K562 (cell line): ENCODE results near the gene SHC1. TPM values are rescaled to one million over a fixed set of nuclear protein-coding genes. Genes with fewer than 3 reads are reported as not detected.
A peak's percentile ranks its signal among the peaks of the same experiment; 100 is the strongest.

ENCODE experiments used
- CXXC5 ChIP-seq: fragments of 250-450 bp; sonication (Bioruptor Pico); IDR thresholded peaks from 2 replicates; pipeline ENCODE4 v1.8.0; 2022; ENCODE audit warnings: inconsistent platforms, mild to moderate bottlenecking, moderate library complexity
- FOS ChIP-seq: IDR thresholded peaks from 3 replicates; pipeline ENCODE4 v1.6.1; 2011; ENCODE audit not compliant: insufficient read length; ENCODE audit errors: extremely low read depth
- NUFIP1 ChIP-seq: fragments of 450-650 bp; IDR thresholded peaks from 2 replicates; pipeline ENCODE4 v1.6.1; 2018; ENCODE audit not compliant: partially characterized antibody
- PHF8 ChIP-seq: fragments of 200-600 bp; sonication (generic); IDR thresholded peaks from 2 replicates; pipeline ENCODE4 v1.6.1; 2012; ENCODE audit warnings: mixed run types, mild to moderate bottlenecking, inconsistent platforms, low read length, moderate library complexity, borderline replicate concordance
- PRDM10 ChIP-seq: fragments of 450-650 bp; IDR thresholded peaks from 2 replicates; pipeline ENCODE4 v1.6.1; 2018; ENCODE audit not compliant: partially characterized antibody
- SIRT6 ChIP-seq: IDR thresholded peaks from one replicate; pipeline ENCODE4 v1.6.1; 2012; ENCODE audit warnings: low read depth, mild to moderate bottlenecking, control low read depth, inconsistent platforms, low read length, moderate library complexity
- SMAD4 ChIP-seq: fragments of 250-450 bp; sonication (Bioruptor Pico); conservative IDR thresholded peaks from 2 replicates; pipeline ENCODE4 v1.8.0; 2021; ENCODE audit warnings: inconsistent platforms, mild to moderate bottlenecking, moderate library complexity
- ZBTB17 ChIP-seq: fragments of 450-650 bp; formaldehyde crosslinking; IDR thresholded peaks from 2 replicates; pipeline ENCODE4 v1.4.0; 2020; ENCODE audit warnings: mild to moderate bottlenecking
- ZBTB33 ChIP-seq: sonication (generic); formaldehyde crosslinking; IDR thresholded peaks from 2 replicates; pipeline ENCODE4 v1.8.1; 2023; ENCODE audit warnings: mild to moderate bottlenecking, missing genetic modification reagents
- ZBTB40 ChIP-seq, 2 experiments: fragments of 450-650 bp in 1 of 2; sonication (generic) in 1 of 2; formaldehyde crosslinking in 1 of 2; IDR thresholded peaks; 2 replicates each; pipeline versions ENCODE4 v1.7.1 to v1.9.0; 2016 to 2022; ENCODE audit warnings: inconsistent platforms in 1 of 2, mild to moderate bottlenecking in 1 of 2, missing genetic modification reagents in 1 of 2
- ZBTB8A ChIP-seq: fragments of 450-650 bp; IDR thresholded peaks from 2 replicates; pipeline ENCODE4 v1.6.1; 2018; ENCODE audit warnings: mild to moderate bottlenecking, moderate library complexity; ENCODE audit not compliant: partially characterized antibody
- polyA plus RNA-seq, 8 experiments: library from polyadenylated mRNA; depleted of rRNA in 4 of 8; stranded (reverse) in 5 of 8; unstranded in 3 of 8; fragments of >200 nt; fragmentation: Nextera tagmentation in 2 of 8; fragmentation: Illumina TruSeq in 1 of 8; extraction: Ambion mirVana in 2 of 8; extraction: Trizol in 1 of 8; gene quantifications; 2 replicates each; pipeline versions ENCODE4 v1.2.1 to v1.2.3, GENCODE V29; 2011 to 2014; ENCODE audit warnings: inconsistent platforms in 1 of 8, missing spikeins in 1 of 8
- total RNA-seq, 7 experiments: library from RNA; depleted of rRNA in 6 of 7; stranded (reverse); fragments of >200 nt in 6 of 7; fragmentation: Illumina TruSeq in 2 of 7; extraction: Trizol in 2 of 7; gene quantifications; 2 replicates each; pipeline versions ENCODE4 v1.2.1 to v1.2.3, GENCODE V29; 2011 to 2021; ENCODE audit warnings: low replicate concordance in 1 of 7

SHC1 gene
- total and polyA plus RNA-seq, 9 of the 15 experiments (the other 6 are each of a cell fraction or from before 2014, with no cell fraction given), result 4.1 to 113 (median 51.9) TPM

- TF ChIP-seq PRDM10 (peak; percentile 83), ZBTB40 (IDR thresholded peaks at IDR 0.05) (no peak), ZBTB40 (CRISPR knock-in tag; IDR thresholded peaks at IDR 0.05) (no peak), FOS (no peak), PHF8 (no peak; the same call in 1 of the 2 replicates), SMAD4 (peak; percentile 92), ZBTB33 (CRISPR knock-in tag) (peak; percentile 72), ZBTB8A (no peak), ZBTB17 (CRISPR knock-in tag) (peak; percentile 79), NUFIP1 (no peak), SIRT6 (no peak), CXXC5 (CRISPR knock-in tag) (peak; percentile 89)
These were observed 46.7 kb upstream of the SHC1 start (continued) for GRCh38 chr1:155017041-155017945.
